HL-60 (cell line): ENCODE measurements around the gene PKP1.

Source experiments
- DNase-seq, 2 experiments: peaks; one replicate each; pipeline ENCODE4 v3.0.0-alpha.2; 2010 to 2020; ENCODE audit warnings: low read depth in 1 of 2, low spot score in 1 of 2
- H3K27ac ChIP-seq: fragments of 250-450 bp; sonication (Bioruptor Pico); replicated peaks from 2 replicates; pipeline ENCODE4 v1.5.1; 2020; ENCODE audit warnings: mild to moderate bottlenecking, moderate library complexity
- H3K27me3 ChIP-seq: fragments of 250-450 bp; sonication (Bioruptor Pico); 2 replicates; pipeline ENCODE4 v1.5.1; 2021; ENCODE audit warnings: mild to moderate bottlenecking, moderate library complexity; ENCODE audit not compliant: insufficient read depth, poor library complexity, severe bottlenecking
- H3K4me3 ChIP-seq: replicated peaks from 2 replicates; pipeline ENCODE4 v1.5.1; 2011; ENCODE audit warnings: mild to moderate bottlenecking, control low read depth, low read length; ENCODE audit not compliant: insufficient read depth
- GABPA ChIP-seq: IDR thresholded peaks from 2 replicates; pipeline ENCODE4 v1.6.1; 2012; ENCODE audit warnings: low read depth
- POLR2AphosphoS5 ChIP-seq: IDR thresholded peaks from 2 replicates; pipeline ENCODE4 v1.6.1; 2012; ENCODE audit warnings: low read depth
- SPI1 ChIP-seq: IDR thresholded peaks from 2 replicates; pipeline ENCODE4 v1.6.1; 2012; ENCODE audit warnings: low read depth, mild to moderate bottlenecking, borderline replicate concordance
- TF ChIP-seq, protein P1 (sequence below): IDR thresholded peaks from 2 replicates; pipeline ENCODE4 v1.6.1; 2012; ENCODE audit warnings: low read depth; ENCODE audit not compliant: insufficient replicate concordance
- TF ChIP-seq, protein P2 (sequence below): IDR thresholded peaks from one replicate; pipeline ENCODE4 v1.5.1; 2011; ENCODE audit warnings: low read length, control low read depth, inconsistent platforms; ENCODE audit not compliant: insufficient read depth

PKP1 gene

DNA sequence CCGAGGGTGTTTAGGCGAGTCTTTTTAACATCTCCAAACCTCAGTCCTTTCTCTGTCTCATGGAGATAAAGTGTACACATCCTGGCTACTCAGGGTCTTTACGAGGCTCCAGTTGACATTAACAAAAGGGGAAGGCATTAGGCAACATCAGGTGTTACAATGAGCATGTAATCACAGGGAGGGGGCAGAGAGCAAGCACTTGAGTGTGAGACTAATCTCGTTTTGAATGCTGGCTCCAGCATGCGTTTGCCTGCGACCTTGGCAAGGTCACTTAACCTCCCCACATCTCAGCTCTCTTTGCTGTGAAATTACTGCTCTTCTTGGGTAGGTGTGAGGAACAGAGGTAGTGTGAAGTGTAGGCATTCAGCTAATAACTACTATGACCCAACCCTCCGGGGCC is 91.1 kb downstream of the PKP1 start:
- Histone ChIP-seq H3K27ac (no peak overlapping the region), H3K27me3 (peaks cover 6% of the 10 kb centered on the region), H3K4me3 (no peak overlapping the region)
- TF ChIP-seq POLR2AphosphoS5, result no peak
- TF ChIP-seq GABPA, result no peak
- no peak for TF ChIP-seq SPI1
- TF ChIP-seq, protein P1, sequence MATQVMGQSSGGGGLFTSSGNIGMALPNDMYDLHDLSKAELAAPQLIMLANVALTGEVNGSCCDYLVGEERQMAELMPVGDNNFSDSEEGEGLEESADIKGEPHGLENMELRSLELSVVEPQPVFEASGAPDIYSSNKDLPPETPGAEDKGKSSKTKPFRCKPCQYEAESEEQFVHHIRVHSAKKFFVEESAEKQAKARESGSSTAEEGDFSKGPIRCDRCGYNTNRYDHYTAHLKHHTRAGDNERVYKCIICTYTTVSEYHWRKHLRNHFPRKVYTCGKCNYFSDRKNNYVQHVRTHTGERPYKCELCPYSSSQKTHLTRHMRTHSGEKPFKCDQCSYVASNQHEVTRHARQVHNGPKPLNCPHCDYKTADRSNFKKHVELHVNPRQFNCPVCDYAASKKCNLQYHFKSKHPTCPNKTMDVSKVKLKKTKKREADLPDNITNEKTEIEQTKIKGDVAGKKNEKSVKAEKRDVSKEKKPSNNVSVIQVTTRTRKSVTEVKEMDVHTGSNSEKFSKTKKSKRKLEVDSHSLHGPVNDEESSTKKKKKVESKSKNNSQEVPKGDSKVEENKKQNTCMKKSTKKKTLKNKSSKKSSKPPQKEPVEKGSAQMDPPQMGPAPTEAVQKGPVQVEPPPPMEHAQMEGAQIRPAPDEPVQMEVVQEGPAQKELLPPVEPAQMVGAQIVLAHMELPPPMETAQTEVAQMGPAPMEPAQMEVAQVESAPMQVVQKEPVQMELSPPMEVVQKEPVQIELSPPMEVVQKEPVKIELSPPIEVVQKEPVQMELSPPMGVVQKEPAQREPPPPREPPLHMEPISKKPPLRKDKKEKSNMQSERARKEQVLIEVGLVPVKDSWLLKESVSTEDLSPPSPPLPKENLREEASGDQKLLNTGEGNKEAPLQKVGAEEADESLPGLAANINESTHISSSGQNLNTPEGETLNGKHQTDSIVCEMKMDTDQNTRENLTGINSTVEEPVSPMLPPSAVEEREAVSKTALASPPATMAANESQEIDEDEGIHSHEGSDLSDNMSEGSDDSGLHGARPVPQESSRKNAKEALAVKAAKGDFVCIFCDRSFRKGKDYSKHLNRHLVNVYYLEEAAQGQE, result no peak
- TF ChIP-seq, protein P2, sequence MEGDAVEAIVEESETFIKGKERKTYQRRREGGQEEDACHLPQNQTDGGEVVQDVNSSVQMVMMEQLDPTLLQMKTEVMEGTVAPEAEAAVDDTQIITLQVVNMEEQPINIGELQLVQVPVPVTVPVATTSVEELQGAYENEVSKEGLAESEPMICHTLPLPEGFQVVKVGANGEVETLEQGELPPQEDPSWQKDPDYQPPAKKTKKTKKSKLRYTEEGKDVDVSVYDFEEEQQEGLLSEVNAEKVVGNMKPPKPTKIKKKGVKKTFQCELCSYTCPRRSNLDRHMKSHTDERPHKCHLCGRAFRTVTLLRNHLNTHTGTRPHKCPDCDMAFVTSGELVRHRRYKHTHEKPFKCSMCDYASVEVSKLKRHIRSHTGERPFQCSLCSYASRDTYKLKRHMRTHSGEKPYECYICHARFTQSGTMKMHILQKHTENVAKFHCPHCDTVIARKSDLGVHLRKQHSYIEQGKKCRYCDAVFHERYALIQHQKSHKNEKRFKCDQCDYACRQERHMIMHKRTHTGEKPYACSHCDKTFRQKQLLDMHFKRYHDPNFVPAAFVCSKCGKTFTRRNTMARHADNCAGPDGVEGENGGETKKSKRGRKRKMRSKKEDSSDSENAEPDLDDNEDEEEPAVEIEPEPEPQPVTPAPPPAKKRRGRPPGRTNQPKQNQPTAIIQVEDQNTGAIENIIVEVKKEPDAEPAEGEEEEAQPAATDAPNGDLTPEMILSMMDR, result no peak
- no peak for DNase-seq

DNA sequence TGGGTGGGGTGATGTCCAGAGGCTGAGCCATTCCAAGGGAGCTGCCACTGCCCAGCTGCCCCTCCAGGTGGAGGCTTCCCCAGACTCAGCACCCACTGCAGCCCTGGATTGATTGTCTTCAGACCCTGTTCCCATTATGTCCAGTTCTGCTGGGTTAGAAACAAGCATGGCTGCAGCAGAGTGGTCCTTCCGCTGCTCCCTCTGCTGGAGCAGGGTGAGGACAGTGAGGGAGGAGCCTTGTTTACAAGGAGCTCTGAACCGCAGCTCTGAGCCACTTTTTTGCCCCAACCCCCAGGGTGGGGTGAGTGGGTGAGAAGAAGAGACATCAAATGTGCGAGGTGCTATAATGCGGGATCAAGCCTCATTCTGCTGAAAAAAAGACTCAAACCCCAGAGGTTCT is 91.9 kb downstream of the PKP1 start:
- Histone ChIP-seq H3K27me3 (peaks cover 6% of the 10 kb centered on the region), H3K4me3 (no peak overlapping the region), H3K27ac (no peak overlapping the region)
- TF ChIP-seq, protein P2, result no peak
- no peak for TF ChIP-seq SPI1
- no peak for DNase-seq

DNA sequence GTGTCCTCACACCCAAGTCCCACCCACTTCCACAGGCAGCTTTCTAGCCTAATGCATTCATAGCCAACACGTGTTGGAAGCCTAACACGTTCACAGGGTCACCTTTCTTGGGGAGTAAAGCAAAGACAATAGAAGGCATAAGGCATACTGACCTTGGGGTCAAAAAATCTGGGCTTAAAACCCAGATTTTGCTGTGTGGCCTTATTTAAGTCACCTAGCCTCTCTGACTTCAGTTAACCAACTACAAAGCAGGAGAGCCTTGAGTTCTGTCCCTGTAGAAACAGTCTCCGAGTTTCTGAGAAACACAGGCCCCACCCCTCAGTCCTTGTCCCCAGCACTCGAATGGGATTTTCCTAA is 92.8 kb downstream of the PKP1 start:
- H3K4me3 ChIP-seq, result no peak overlapping the region
- TF ChIP-seq, protein P1, result no peak
- TF ChIP-seq SPI1 (no peak), GABPA (no peak), POLR2AphosphoS5 (no peak)
- TF ChIP-seq, protein P2, result no peak
- peaks cover 6% of the 10 kb centered on the region for H3K27me3 ChIP-seq
- DNase-seq, result no peak
- no peak overlapping the region for H3K27ac ChIP-seq
